HG02763 (cell line): Measurements from ENCODE around the gene AFF1.
"Not testable (repeated sequence)": the region's sequence is repeated elsewhere in the genome, so short reads cannot be mapped to it uniquely, and the experiment has no call there.

Experiments used
- ATAC-seq: cut with Tn5 transposase; IDR thresholded peaks from one replicate; pipeline ENCODE4 v1.9.1; 2021; ENCODE audit warnings: mild to moderate bottlenecking, moderate library complexity; ENCODE audit not compliant: unreplicated experiment

Gene AFF1

DNA sequence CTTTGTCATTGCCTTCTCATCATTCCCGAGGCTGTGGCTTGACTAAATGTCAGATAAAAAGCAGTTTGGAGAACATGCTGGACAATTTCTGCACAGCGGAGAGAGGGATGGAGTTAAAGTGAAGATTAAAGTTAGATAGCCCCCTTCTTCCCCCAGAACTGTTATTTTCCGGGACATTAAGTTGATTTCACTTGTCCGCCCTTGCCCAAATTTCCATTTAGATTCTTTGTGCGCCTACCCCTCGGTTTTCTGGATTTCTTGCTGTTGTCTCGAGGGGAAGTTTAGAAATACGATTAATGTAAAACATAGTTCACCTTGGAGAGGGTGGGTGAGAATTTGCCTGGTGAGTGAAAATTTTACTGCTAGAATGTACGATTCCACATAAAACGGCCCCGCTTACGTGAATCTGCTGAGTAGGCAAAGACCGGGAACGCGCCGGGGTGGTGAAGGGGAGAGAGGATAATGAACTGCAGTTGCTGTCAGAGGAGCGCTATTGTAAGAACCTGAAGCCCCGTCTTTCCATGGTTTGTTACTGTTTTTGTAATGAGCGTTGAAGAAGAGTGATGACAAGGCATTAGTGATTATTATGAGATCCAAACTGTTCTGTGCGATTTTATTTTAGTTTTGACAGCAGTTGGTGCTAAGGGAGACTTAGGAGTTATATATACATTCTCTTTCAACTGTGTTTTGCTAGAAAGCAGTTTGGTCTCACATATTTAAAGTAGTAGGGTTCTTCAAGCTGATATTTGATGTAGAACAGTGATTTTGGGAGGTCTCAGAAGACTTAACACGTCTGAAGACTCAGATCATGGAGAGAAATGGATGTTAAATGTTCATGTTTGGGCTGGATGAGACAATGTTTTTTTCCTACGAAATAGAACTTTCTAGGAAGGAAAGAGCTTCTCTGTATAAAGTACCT lies 73.0 kb downstream of the AFF1 start:
- ATAC-seq: no peak

- ATAC-seq: no peak
Observed at GRCh38 chr4:87009095-87009648, 74.4 kb downstream of the AFF1 start.

DNA sequence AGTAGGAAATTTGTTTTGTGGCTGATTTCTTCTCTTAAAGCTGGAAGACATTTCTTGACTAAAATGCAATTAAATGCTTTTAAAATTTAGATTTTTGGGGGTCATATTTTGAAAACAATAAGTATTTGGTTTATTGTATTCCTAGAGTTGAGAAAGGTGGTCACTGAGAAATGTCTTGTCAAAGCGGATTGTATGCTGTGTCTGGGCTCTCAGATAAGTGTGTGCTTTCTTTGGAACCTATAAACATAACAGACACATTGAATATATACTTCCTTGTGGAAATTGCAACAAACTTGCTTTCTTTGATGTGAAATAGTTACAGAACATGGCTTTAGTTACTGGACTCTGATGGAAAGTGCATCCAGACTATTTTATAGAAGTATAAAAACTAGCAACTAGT lies 75.4 kb downstream of the AFF1 start:
- ATAC-seq: no peak

GRCh38 chr4:87011340-87012034 lies 76.7 kb downstream of the AFF1 start:
- no peak for ATAC-seq

GRCh38 chr4:87012265-87012953 lies 77.6 kb downstream of the AFF1 start:
- ATAC-seq: peak; percentile 72

DNA sequence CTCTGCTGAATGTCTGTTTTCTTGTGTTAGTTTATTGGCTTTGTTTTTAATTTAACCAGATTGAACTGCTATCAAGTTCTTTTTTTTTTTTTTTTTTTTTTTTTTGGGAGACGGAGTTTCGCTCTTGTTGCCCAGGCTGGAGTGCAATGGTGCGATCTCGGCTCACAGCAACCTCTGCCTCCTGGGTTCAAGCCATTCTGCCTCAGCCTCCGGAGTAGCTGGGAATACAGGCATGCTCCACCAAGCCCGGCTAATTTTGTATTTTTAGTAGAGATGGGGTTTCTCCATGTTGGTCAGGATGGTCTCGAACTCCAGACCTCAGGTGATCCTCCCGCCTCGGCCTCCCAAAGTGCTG lies 78.1 kb downstream of the AFF1 start:
- not testable (repeated sequence) for ATAC-seq

GRCh38 chr4:87014284-87014782 lies 79.5 kb downstream of the AFF1 start:
- ATAC-seq: no peak

GRCh38 chr4:87015416-87015815 lies 80.6 kb downstream of the AFF1 start:
- no peak for ATAC-seq

GRCh38 chr4:87017580-87018342 lies 83.0 kb downstream of the AFF1 start:
- ATAC-seq: no peak

DNA sequence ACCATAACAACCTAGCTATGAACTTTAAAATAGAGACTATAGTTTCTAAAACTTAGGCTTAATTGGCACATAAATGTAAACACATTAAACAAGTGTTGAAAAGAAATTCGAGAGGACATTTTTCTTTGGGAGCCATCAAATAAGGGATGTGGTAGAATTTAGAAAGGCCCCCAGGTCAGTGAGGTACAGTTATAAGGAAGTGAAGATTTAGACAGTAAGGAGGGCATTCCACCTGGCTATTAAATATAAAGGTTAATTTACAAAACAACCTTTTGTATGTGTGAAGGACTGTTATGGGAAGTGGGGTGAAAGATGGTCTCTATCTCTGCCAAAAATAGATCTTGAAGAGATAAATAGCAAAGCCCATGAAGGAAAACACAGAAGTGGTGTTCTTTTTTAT lies 83.9 kb downstream of the AFF1 start:
- ATAC-seq: no peak

- ATAC-seq: no peak
Observed at GRCh38 chr4:87019246-87019791, 84.5 kb downstream of the AFF1 start.

- no peak for ATAC-seq
Observed at GRCh38 chr4:87019898-87020297, 85.1 kb downstream of the AFF1 start.

DNA sequence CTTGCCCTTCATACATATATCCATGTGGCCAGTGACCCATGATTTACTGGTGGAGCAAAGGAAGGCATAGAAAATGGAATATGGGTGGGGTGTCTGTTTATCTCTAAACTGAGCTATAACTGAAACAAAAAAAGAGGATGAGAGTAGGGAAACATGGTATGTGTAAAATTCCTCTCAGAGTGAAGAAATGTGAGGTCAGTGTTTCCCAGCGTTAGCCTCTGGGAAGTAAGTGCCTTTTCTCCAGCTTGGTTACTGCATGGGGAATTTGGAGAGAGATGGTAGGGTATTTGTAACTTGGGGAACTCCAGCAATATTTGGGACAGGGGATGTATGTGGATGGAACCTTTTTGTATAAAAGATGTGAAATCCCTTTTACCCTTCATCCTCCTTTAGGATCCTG lies 89.4 kb downstream of the AFF1 start:
- no peak for ATAC-seq

DNA sequence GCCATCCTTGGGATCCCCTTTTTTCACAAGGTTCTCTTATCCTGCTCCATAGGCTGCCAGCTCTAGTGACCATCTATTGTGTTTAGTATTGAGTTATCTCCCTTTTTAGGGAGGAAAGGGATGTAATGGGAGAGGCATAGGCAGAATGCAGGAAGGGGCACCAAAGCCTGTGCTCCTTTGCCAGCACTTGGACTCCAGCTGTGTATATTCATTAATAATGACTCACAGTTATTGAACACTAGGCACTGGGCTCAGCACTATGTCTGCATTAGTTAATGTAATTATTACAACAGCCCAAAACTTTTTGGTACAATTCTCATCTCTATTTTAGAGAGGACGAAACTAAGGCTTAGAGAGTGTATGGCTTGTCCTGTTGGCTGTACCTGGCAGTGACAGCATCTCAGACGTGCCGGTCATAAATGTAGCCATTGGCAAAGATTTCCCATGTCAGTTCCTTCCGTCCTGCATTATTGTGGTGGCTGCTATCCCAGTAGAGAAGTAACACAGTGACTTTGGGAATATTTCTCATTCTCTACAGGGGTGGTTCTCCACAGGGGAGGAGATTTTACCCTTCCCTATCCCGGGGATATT lies 90.3 kb downstream of the AFF1 start:
- no peak for ATAC-seq

DNA sequence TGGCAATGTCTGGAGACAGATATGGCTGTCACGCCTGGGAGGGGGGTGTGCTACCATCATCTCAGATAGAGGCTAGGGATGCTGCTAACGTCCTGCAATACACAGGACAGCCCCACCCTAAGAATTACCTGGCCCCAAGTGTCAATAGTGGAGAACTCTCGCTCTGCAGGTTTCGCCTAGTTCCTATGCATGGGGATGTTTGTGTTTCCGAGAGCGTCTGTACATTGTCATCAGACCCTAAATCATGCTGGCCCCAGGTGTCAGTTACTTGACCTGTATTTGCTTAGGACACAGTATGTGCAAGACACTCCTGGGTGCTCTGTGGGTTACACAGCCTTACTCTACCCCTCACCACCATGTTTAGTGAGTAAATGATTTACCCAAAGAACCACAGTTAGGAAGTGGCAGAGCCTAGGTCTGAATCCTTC lies 90.8 kb downstream of the AFF1 start:
- ATAC-seq: peak; percentile 90

- peak; percentile 61 for ATAC-seq
Observed at GRCh38 chr4:87026800-87027495, 92.1 kb downstream of the AFF1 start.

- no peak for ATAC-seq
Observed at GRCh38 chr4:87029356-87029755, 94.5 kb downstream of the AFF1 start.

GRCh38 chr4:87030124-87030523 lies 95.3 kb downstream of the AFF1 start:
- no peak for ATAC-seq
